ENCODE data around the gene YEATS2. TPM values are rescaled to one million over a fixed set of nuclear protein-coding genes. Genes with fewer than 3 reads are reported as not detected.

The YEATS2 gene
- total RNA-seq, 1 experiment from 2014 or later = 38.6 TPM

GRCh38 chr3:183769453-183769852, 71.9 kb downstream of the YEATS2 start:
- intact Hi-C loops (cut with micrococcal nuclease) = no loop called here
- no peak overlapping the region for H3K4me3 ChIP-seq (replicated peaks in 1 of 2; ENCODE audit: low read depth in 1 of 2, low read length in 2 of 2)
- TF ChIP-seq EZH2 (IDR thresholded peaks at IDR 0.05) (no peak), CTCF (IDR thresholded peaks at IDR 0.05 in 2 of 3, conservative IDR thresholded peaks at IDR 0.05 in 1 of 3; ENCODE audit: borderline replicate concordance in 1 of 3, insufficient read depth in 1 of 3, low read depth in 2 of 3, low read length in 2 of 3) (no peak)
- no peak overlapping the region for H2AFZ ChIP-seq (ENCODE audit: low read depth, low read length, poor library complexity, severe bottlenecking)
- H3K4me2 ChIP-seq (ENCODE audit: low read length) = no peak overlapping the region
- H4K20me1 ChIP-seq (ENCODE audit: insufficient read depth) = peaks cover 6% of the 10 kb centered on the region; the same call in 1 of the 2 replicates
- H3K27ac ChIP-seq (ENCODE audit: low read depth, low read length) = no peak overlapping the region
- ChIA-PET RAD21 (ENCODE audit: low non-redundant PET in 1 of 2, low total read pairs in 2 of 2, uncharacterized antibody in 2 of 2, unreplicated experiment in 2 of 2) (no interaction called here), POLR2A (no interaction called here), CTCF (no interaction called here)
- no TSS peak for BruUV-seq (replicated peaks)
- H3K9me3 ChIP-seq (ENCODE audit: control insufficient read depth in 1 of 2, insufficient read depth in 1 of 2, low read depth in 1 of 2, low read length in 2 of 2) = no peaks in the 10 kb centered on the region
- no peaks in the 10 kb centered on the region for H3K79me2 ChIP-seq (ENCODE audit: insufficient read depth, low read length)
- H3K4me1 ChIP-seq (ENCODE audit: control insufficient read depth in 1 of 2, insufficient read depth in 2 of 2, low read length in 2 of 2) = no peaks in the 10 kb centered on the region
- no peak for ATAC-seq
- DNase-seq (ENCODE audit: low read depth, low spot score) = no peak
- H3K36me3 ChIP-seq (ENCODE audit: control insufficient read depth in 1 of 2, insufficient read depth in 2 of 2, low read length in 2 of 2) = peaks cover 23 to 26% of the 10 kb centered on the region in 2 experiments
- no peaks in the 10 kb centered on the region for H3K27me3 ChIP-seq (ENCODE audit: insufficient read depth, low read length)
- no peaks in the 10 kb centered on the region for H3K9me2 ChIP-seq (ENCODE audit: insufficient read depth)
- H3K9ac ChIP-seq (ENCODE audit: low read length) = no peak overlapping the region

- ChIA-PET RAD21 (ENCODE audit: low non-redundant PET in 1 of 2, low total read pairs in 2 of 2, uncharacterized antibody in 2 of 2, unreplicated experiment in 2 of 2) (no interaction called here), CTCF (no interaction called here), POLR2A (no interaction called here)
- no peaks in the 10 kb centered on the region for H3K9me2 ChIP-seq (ENCODE audit: insufficient read depth)
- TF ChIP-seq SRF (IDR thresholded peaks at IDR 0.05; ENCODE audit: low read depth) = no peak
- no peak for TF ChIP-seq ELF1 (IDR thresholded peaks at IDR 0.05; ENCODE audit: borderline replicate concordance, low read depth)
- H3K27me3 ChIP-seq (ENCODE audit: insufficient read depth, low read length) = no peaks in the 10 kb centered on the region
- no peak overlapping the region for H3K27ac ChIP-seq (ENCODE audit: low read depth, low read length)
- H4K20me1 ChIP-seq (ENCODE audit: insufficient read depth) = no peaks in the 10 kb centered on the region
- no TSS peak for BruUV-seq (replicated peaks)
- H3K4me2 ChIP-seq (ENCODE audit: low read length) = no peak overlapping the region
- H3K9me3 ChIP-seq (ENCODE audit: control insufficient read depth in 1 of 2, insufficient read depth in 1 of 2, low read depth in 1 of 2, low read length in 2 of 2) = no peaks in the 10 kb centered on the region
- no peak overlapping the region for H3K9ac ChIP-seq (ENCODE audit: low read length)
- ATAC-seq (no peak), DNase-seq (ENCODE audit: low read depth, low spot score) (no peak)
- H2AFZ ChIP-seq (ENCODE audit: low read depth, low read length, poor library complexity, severe bottlenecking) = no peak overlapping the region
- no peaks in the 10 kb centered on the region for H3K79me2 ChIP-seq (ENCODE audit: insufficient read depth, low read length)
- peaks cover 33 to 42% of the 10 kb centered on the region in 2 experiments for H3K36me3 ChIP-seq (ENCODE audit: control insufficient read depth in 1 of 2, insufficient read depth in 2 of 2, low read length in 2 of 2)
- intact Hi-C loops (cut with micrococcal nuclease) = no loop called here
- H3K4me3 ChIP-seq (replicated peaks in 1 of 2; ENCODE audit: low read depth in 1 of 2, low read length in 2 of 2) = no peak overlapping the region
- H3K4me1 ChIP-seq (ENCODE audit: control insufficient read depth in 1 of 2, insufficient read depth in 2 of 2, low read length in 2 of 2) = no peaks in the 10 kb centered on the region
Measured at GRCh38 chr3:183774631-183775030, 77.0 kb downstream of the YEATS2 start.

All from HCT116 (cell line).